AG04449 (cell line): ENCODE data around the gene GEMIN5.
"Not testable (repeated sequence)": the region's sequence is repeated elsewhere in the genome, so short reads cannot be mapped to it uniquely, and the experiment has no call there.

Experiments used
- CTCF ChIA-PET: fragments of 350-600 bp; formaldehyde crosslinking; extraction: SDS; loops from one replicate; lab custom pipeline; 2021; ENCODE audit warnings: antibody characterized with exemption; lab: Yijun Ruan, JAX
- POLR2A ChIA-PET: fragments of 400-600, 350-600 bp; formaldehyde crosslinking; extraction: SDS; loops from one replicate; lab custom pipeline; 2020; ENCODE audit warnings: antibody characterized with exemption, inconsistent platforms; lab: Yijun Ruan, JAX
- DNase-seq: peaks from one replicate; pipeline ENCODE4 v3.0.0-alpha.2; 2010; ENCODE audit warnings: low read depth, low spot score
- H3K4me3 ChIP-seq: 2 replicates; pipeline ENCODE4 v1.5.1; 2011; ENCODE audit warnings: low read depth, mild to moderate bottlenecking, control low read depth, low read length
- TF ChIP-seq, protein P1 (sequence below): IDR thresholded peaks from one replicate; pipeline ENCODE4 v1.5.1; 2011; ENCODE audit warnings: mild to moderate bottlenecking, moderate library complexity, low read length, control low read depth, inconsistent platforms; ENCODE audit not compliant: insufficient read depth; ENCODE audit errors: missing control alignments

GEMIN5 gene

DNA sequence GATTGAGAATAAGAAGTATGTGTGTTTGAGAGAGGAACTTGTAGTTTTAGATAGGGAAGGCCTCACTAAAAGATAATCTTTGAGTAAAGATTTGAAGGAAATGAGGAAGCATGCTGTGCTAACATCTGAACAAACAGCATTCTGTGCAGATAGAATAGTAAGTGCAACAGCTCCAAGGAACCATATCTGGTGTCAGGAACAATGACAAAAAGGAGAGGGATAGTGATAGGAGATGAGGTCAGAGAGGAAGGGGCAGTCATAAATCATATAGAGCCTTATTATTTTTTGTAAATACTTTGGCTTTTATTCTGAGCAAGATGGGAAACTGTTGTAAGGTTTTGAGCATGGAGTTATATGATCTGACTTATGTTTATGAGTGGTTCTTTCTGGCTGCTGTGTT is 6.7 kb upstream of the GEMIN5 start:
- no peak overlapping the region for H3K4me3 ChIP-seq
- ChIA-PET CTCF (interaction anchor here (1.1 to 4.5 kb wide), 8 partner anchors 7 to 202 kb away, joined by 4 to 33 read pairs (median 6); partner anchors contain the start of gene GEMIN5), POLR2A (no interaction called here)
- no peak for DNase-seq
- TF ChIP-seq, protein P1, sequence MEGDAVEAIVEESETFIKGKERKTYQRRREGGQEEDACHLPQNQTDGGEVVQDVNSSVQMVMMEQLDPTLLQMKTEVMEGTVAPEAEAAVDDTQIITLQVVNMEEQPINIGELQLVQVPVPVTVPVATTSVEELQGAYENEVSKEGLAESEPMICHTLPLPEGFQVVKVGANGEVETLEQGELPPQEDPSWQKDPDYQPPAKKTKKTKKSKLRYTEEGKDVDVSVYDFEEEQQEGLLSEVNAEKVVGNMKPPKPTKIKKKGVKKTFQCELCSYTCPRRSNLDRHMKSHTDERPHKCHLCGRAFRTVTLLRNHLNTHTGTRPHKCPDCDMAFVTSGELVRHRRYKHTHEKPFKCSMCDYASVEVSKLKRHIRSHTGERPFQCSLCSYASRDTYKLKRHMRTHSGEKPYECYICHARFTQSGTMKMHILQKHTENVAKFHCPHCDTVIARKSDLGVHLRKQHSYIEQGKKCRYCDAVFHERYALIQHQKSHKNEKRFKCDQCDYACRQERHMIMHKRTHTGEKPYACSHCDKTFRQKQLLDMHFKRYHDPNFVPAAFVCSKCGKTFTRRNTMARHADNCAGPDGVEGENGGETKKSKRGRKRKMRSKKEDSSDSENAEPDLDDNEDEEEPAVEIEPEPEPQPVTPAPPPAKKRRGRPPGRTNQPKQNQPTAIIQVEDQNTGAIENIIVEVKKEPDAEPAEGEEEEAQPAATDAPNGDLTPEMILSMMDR: no peak

DNA sequence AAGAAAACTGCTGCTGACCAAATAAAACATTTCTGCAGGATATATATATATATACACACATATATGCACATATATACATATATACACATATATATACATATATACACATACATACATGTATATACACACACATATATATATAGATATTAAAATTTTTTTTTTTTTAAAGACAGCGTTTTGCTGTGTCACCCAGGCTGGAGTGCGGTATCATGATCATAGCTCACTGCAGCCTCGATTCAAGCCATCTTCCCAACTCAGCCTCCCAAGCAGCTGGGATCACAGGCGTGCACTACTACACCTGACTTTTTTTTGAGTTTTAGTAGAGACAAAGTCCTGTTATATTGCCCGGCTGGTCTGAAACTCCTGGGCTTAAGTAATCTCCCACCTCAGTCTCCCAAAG is 5.5 kb upstream of the GEMIN5 start:
- no peak for DNase-seq
- H3K4me3 ChIP-seq: no peak overlapping the region
- TF ChIP-seq, protein P1: no peak
- POLR2A ChIA-PET: no interaction called here
- CTCF ChIA-PET: interaction anchor here (1.1 to 4.5 kb wide), 2 partner anchors 17 to 203 kb away, joined by 4 to 33 read pairs; no protein-coding TSS in a partner anchor

DNA sequence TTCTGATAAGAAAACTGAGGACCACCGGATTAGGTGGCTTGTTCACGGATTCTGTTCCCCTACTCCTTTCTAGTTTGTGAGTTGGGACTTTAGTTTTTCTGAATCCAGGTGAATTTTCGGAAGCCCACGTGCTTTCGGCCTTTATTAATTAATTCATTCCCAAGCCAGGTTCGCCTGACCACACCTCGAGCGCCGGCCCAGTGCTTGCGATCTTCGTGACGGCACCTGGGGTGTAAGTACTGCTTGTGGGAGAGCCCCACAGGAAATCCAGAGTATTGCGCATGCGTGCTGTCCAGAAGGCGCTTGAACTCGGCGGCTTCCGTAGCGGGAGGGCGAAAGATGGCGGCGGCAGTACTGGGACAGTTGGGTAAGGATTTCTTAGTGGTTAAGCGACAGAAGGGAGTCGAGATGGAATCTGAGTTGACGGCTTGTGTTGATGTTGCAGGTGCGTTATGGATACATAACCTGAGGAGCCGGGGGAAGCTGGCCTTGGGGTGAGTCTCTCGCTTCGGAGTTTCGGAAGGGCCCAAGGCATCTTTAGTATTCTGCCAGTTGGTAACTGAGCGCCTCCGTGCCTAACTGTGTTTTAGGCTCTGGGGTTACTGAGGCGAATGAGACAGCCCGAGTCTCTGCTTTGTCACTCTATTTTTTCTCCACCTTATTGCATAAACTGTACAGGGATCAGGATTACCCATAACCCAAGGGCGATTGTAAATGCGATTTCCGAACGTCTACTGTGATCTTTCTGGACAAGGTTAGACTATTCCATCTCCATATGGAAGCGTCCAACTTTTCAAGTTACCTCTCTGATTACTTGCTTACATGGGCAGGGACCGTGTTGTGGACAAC is 3.0 kb upstream of the GEMIN5 start, which contains the start of gene MRPL22:
MRPL22 (plus strand) TSS at position 302 of the 849 bp plus-strand sequence; CDS start at position 340, 38 bp downstream.
- peak; percentile 71 for DNase-seq
- ChIA-PET CTCF (interaction anchor here (0.8 to 1.4 kb wide), 4 partner anchors 9 to 32 kb away, joined by 3 to 4 read pairs (median 4); no protein-coding TSS in a partner anchor), POLR2A (no interaction called here)
- TF ChIP-seq, protein P1: no peak
- H3K4me3 ChIP-seq: peak within 1 kb of the TSS; percentile 89

DNA sequence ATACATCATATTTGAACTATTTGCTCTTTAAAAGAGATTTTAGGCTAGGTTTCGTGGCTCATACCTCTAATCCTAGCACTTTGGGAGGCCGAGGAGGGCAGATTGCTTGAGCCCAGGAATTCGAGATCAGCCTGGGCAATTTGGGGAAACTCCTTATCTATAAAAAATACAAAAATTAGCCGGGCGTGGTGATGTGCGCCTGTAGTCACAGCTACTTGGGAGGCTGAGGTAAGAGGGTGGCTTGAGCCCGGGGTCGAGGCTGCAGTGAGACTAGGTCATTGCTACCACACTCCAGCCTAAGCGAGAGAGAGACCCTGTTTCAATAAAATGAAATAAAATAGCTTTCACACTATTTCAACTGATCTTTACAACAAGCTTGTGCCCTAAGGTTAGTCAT is 2.4 kb upstream of the GEMIN5 start:
- TF ChIP-seq, protein P1: no peak
- POLR2A ChIA-PET: no interaction called here
- CTCF ChIA-PET: interaction anchor here (0.8 kb wide), 1 partner anchor 9 kb away, joined by 3 read pairs; no protein-coding TSS in a partner anchor
- H3K4me3 ChIP-seq: peak overlapping the region; percentile 89
- no peak for DNase-seq

DNA sequence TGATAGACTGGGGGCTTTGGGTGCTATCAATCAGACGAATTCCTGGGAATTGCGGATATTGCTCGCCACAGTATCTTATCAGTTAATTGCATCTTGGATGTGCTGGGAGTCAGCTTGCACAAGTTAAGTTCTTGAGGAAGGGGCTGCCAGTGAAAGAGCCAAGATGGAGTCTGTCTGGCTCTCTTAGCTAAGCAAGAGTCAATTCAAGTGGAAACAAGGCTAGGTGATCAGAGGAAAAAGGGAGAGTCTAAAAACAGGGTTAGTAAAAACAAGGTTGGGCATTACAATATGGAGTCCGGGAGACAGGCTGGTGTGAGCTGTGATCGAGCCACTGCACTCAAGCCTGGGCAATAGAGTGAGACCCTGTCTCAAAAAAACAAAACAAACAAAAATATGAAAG is 1.4 kb upstream of the GEMIN5 start:
- CTCF ChIA-PET, H3K4me3 ChIP-seq, POLR2A ChIA-PET, DNase-seq: not testable (repeated sequence)

DNA sequence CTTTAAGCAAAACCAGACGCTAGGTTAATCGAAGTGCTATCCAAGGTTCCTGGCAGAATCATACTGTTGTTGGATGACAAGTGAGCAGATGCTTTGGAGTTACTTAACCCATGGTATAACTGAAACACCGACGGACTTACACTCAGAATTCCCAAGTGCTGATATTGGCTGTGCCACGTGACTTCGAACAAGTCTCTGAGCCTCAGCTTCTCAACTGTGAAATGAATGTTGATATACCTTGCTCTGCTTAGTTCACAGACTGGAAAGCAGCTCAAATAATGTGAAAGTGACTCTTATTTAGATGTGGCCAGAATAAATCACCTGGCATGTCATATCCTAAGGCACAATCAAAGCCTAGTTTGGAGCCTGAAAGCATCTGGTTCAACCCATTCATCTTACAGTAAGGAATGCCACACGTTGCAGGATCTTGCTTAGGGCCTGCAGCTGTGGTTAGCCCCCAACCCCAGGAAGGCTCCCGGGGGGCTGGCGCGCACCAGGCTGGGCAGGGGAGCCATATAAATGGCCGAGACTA is 759 bp downstream of the GEMIN5 start:
- TF ChIP-seq, protein P1: no peak
- H3K4me3 ChIP-seq: peak overlapping the region; percentile 85
- ChIA-PET POLR2A (interaction anchor here (1.3 kb wide), 1 partner anchor 22 kb away, joined by 3 read pairs; no protein-coding TSS in a partner anchor), CTCF (interaction anchor here (0.7 to 2.9 kb wide), 3 partner anchors 9 to 67 kb away, joined by 3 to 9 read pairs (median 3); no protein-coding TSS in a partner anchor)
- no peak for DNase-seq
